Stimulated activated CD4-positive, alpha-beta T cell treated with anti-CD3 and anti-CD28 coated beads, Interleukin-1b, Interleukin-23, amount 100 ng/mL, for 48 hours (primary cell): ENCODE measurements around the gene SPTLC2.
"Not testable (repeated sequence)": the region's sequence is repeated elsewhere in the genome, so short reads cannot be mapped to it uniquely, and the experiment has no call there.

Experiments
- DNase-seq: peaks from one replicate; pipeline ENCODE4 v3.0.0-alpha.2; 2020

Gene SPTLC2

DNA sequence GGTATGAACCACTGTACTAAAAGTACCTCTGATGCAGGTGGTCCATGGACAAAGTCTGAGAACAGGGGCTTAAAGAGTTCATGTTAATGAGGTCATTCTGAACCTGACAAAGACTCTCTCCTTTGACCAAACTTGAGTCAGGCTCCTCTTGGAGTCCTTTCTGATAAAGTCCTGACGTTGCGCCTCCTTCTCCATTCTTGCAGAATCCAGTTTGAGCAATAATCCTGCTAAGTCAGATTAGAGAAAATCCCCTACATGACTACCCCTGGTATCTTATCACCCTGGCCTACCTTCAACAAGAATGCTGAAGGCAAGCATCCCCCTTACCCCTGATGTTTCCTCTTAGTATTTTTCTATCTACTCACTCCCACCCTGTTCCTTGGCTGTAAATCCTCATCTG is 71.9 kb downstream of the SPTLC2 start:
- DNase-seq = no peak

DNA sequence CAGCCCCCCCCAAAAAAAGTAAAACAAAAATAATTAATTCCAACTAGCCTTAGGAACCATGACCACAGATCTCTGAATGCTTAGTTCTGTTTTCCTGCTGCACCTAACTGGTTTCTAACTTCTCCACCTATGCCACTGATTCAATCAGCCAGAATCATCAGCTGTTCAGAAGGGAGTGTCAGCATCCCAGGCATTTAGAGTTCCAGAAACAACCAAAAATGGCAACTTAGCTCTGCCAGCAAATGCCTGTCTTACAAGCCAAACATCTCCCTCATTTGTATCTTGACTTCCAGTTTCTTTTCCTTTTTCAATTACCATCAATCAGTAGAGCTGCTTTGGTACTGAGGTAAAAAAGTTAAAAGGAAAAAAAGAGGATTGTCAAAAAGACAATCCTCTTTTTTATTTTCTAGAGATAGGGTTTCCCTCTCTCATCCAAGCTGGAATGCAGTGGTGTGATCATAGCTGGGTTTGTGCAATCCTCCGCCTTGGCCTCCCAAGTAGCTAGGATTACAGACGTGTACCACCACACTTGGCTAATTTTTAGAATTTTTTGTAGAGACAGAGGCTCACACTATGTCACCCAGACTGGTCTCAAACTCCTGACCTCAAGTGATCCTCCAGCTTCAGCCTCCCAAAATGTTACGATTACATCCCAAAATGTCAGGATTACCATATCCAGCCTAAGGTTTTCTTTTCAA is 72.7 kb downstream of the SPTLC2 start:
- no peak for DNase-seq

DNA sequence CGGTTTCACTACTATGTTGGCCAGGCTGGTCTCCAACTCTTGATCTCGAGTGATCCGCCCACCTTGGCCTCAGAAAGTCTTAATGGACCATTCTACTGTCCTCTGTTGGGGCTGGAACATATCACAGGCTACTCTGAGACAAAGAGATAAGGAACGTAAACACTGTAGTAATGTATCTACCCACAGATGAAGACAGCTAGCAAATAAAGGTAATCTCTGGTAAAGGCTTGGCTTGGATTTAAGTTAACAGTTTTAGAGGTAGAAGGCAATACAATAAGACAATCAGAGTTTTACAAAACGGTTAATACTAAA is 73.2 kb downstream of the SPTLC2 start:
- no peak for DNase-seq

GRCh38 chr14:77542421-77543239 is 73.8 kb downstream of the SPTLC2 start:
- no peak for DNase-seq

GRCh38 chr14:77541905-77542304 is 74.5 kb downstream of the SPTLC2 start:
- DNase-seq = no peak

DNA sequence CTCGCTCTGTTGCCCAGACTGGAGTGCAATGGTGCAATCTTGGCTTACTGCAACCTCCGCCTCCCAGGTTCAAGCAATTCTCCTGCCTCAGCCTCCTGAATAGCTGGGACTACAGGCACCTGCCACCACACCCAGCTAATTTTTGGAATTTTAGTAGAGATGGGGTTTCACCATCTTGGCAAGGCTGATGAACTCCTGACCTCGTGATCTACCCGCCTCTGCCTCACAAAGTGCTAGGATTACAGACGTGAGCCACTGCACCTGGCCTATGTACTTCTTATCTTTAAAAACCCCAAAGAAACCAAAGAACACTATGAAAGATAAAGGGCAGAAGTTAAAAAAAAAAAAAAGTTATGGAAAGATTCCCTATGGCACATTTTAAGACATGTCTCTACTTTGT is 79.5 kb downstream of the SPTLC2 start:
- not testable (repeated sequence) for DNase-seq

DNA sequence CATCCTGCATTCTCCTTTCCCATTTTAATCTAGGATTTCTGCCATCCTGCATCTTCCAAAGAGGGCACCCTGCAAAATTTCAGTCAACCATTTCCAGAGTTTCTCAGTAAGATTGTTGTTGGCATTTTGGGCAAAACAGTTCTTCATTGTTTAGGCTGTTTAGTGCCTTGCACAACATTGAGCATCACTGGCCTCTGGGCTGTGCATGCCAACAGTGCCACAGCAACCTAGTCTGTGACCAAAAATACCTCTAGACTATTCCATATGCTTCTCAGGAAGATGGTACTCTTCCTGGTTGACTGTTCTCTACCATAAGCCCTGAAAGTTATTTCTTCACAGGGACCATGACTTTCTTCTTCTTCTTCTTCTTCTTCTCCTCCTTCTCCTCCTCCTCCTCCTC is 85.4 kb downstream of the SPTLC2 start:
- no peak for DNase-seq

DNA sequence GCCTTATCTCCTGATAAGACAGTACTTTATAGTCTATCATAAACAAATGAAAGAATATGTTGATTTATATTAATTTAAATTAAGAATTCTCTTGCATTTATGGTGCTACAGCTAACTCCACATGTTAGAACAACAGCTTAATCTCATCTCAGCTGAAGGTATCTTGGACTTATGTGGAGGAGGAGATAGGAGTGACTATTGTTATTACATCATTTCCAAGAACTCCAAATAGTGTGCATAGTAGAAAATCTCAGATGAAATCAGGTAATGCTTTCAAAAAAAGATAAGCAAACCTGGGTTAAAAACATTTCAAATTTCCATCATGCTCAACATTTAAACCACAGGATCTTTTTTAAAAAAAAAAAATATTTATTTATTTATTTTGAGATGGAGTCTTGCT is 86.5 kb downstream of the SPTLC2 start:
- no peak for DNase-seq

- DNase-seq = no peak
Observed at GRCh38 chr14:77529213-77529612, 87.2 kb downstream of the SPTLC2 start.

DNA sequence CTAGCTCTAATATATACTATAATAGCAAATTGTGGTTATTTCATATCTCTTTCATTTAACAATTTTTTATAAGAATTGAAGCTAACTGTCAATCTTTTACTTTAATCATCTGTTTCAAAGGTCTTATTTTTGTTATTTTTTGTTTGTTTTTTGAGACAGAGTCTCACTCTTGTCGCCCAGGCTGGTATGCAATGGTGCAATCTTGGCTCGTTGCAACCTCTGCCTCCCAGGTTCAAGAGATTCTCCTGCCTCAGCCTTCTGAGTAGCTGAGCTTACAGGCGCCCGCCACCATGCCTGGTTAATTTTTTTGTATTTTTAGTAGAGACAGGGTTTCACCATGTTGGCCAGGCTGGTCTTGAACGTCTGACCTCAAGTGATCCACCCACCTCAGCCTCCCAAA is 87.7 kb downstream of the SPTLC2 start:
- DNase-seq = not testable (repeated sequence)

DNA sequence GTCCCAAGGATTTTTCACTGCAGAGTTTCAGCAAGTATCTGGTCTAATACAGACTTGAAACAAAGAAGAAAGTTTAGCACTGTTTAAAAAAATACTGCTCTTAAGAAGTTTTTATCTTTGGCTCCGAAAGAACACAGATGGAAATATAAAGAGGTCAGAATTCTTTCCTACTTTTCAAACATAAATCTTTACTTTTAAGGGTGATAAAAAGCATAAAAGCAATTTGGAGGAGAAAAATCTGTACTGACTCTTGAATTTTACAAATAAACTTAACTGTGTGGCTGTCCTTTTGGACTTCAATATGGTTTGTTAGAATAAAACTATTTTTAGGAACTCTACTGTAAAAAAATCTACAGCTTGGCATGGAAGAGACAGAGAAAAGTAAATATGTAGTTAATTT is 90.2 kb downstream of the SPTLC2 start:
- DNase-seq = no peak

DNA sequence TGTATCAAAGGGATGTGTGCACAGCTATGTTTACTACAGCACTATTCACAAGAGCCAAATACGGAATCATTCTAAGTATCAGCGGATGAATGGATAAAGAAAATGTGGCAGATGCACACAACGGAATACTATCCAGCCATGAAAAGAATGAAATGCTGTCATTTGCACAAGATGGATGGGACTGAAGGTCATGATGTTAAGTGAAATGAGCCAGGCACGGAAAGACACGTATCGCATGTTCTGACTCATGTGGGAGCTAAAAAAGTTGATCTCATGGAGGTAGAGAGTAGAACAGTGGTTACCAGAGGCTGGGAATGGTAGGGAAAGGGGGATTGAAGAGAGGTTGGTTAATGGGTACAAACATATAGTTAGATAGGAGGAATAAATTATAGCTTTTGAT is 91.9 kb downstream of the SPTLC2 start:
- no peak for DNase-seq

- no peak for DNase-seq
Observed at GRCh38 chr14:77523109-77523508, 93.3 kb downstream of the SPTLC2 start.

- DNase-seq = no peak
Observed at GRCh38 chr14:77520555-77520954, 95.9 kb downstream of the SPTLC2 start.

GRCh38 chr14:77516126-77516525 is 100.3 kb downstream of the SPTLC2 start:
- no peak for DNase-seq

GRCh38 chr14:77511486-77512162 is 104.8 kb downstream of the SPTLC2 start:
- no peak for DNase-seq

DNA sequence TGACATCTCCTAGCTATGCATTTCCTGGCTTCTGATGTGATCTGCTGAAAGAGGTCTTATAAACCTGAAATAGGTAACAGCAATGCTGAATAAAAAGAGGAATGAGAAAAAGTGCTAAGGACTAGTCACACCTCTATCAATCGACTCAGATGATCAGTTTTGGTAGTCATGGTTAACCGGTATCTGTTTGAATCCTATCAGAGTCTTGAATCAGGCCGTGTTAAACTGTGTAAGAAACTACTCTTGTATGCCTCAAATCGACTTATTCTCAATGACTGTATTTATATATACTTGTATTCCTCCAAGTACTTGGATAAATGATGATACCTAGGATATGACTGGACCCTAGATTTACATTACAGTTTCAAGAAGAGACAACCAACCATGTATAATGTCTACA is 107.1 kb downstream of the SPTLC2 start:
- DNase-seq = no peak

GRCh38 chr14:77508876-77509275 is 107.6 kb downstream of the SPTLC2 start:
- no peak for DNase-seq

DNA sequence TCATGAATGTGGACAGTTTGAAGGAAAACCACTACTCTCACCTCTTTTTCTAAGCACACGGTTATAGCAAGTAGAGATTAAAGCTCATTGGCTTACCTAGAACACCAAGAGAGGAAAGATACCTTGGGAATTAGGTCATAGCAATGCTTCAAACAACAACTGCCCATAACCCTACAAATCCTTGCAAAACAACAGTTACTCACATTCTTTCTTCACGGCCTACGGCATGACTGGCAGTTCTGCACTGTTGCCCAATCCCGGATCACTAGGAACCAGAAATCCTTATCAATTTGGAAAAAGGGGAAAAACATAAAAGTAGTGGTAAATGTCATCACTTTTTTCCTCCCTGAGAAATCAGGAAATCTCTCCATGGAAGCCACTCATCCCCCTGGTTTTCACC is 108.2 kb downstream of the SPTLC2 start:
- no peak for DNase-seq

DNA sequence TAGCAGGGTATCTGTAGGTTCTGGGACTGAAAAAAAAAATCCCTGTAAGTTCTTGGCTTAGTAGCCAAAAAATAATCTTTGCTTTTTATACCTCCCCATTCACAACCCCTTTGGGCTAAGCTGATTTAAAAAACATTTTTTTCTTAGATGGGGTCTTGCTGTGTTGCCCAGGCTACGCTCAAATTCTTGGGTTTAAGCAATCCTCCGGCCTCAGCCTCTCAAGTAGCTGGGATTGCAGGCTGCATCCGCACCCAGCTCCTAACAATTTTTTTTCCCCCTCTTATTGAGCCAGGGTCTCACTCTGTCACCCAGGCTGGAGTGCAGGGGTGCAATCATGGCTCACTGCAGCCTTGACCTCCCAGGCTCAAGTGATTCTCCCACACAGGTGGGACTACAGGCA is 108.7 kb downstream of the SPTLC2 start:
- no peak for DNase-seq

GRCh38 chr14:77505031-77505430 is 111.4 kb downstream of the SPTLC2 start:
- DNase-seq = no peak

DNA sequence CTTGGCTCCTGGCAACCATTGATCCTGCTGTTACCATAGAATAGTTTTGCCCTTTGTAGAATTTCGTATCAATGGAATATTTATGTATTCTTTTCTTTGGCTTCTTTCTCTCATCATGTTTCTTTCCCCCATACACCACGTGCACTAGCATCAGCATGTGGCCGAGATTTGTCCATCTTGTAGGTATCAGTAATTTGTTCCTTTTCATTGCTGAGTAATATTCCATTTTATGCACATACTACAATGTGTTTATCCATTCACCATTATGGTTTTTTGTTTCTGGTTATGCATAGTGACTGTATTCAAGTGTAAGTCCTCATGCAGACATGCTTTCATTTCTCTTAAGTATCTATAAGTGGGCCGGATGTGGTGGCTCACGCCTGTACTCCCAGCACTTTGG is 113.3 kb downstream of the SPTLC2 start:
- DNase-seq = no peak

DNA sequence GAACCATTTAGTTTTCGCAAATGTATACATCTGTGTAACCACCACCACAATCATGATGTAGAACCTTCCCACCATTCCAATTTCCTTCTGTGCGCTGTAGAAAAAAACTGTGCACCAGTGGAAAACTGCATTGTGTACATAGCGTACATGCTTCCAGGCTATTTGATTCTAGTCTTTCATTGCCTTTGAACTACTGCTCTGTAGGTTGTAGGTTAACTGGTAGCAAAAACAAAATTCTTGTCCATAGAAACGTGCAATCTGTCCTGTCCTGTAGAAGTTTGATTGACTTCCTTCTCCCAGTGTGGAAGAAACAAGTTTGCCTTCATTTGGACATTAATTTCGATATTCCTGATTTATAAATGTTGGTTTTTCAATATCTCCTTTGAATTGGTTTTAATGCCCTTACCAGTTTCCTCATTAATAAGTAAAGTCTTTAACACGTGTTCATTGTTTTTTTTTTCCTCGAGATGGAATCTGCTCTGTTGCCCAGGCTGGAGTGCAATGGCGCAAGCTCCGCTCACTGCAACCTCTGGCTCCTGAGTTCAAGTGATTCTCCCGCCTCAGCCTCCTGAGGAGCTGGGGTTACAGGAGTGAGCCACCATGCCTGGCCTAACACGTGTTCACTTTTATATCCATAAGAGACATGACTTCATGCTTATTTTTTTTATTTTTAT is 114.2 kb downstream of the SPTLC2 start:
- DNase-seq = no peak
